Fibroblast of the aortic adventitia (primary cell): ENCODE data around the gene BLOC1S2. TPM values are rescaled to one million over a fixed set of nuclear protein-coding genes. Genes with fewer than 3 reads are reported as not detected.

ENCODE experiments used
- DNase-seq: peaks from one replicate; pipeline ENCODE4 v3.0.0-alpha.2; 2010; ENCODE audit warnings: low read depth
- H3K4me3 ChIP-seq: 2 replicates; pipeline ENCODE4 v1.5.1; 2011; ENCODE audit warnings: low read depth, mild to moderate bottlenecking, control low read depth, low read length, moderate library complexity
- CTCF ChIP-seq: IDR thresholded peaks from 2 replicates; pipeline ENCODE4 v1.5.1; 2011; ENCODE audit warnings: mild to moderate bottlenecking, low read length, control low read depth, inconsistent platforms; ENCODE audit not compliant: insufficient read depth
- total RNA-seq: library from RNA; depleted of rRNA; stranded (reverse); fragments of >200 nt; gene quantifications from 2 replicates; pipeline ENCODE4 v1.2.3, GENCODE V29; 2012; ENCODE audit warnings: low replicate concordance

The BLOC1S2 gene
- total RNA-seq, 1 donor: 68.8 TPM

GRCh38 chr10:100267239-100268104, 19.0 kb downstream of the BLOC1S2 start, which contains the start of gene CWF19L1:
Gene CWF19L1 (minus strand): TSS chr10:100267638. CDS start chr10:100267593, 45 bp downstream.
- DNase-seq: peak; percentile 89
- no peak for TF ChIP-seq CTCF
- H3K4me3 ChIP-seq: peak within 1 kb of the TSS; percentile 100

- no peak for DNase-seq
- no peak for TF ChIP-seq CTCF
- no peak overlapping the region for H3K4me3 ChIP-seq
Measured at GRCh38 chr10:100265821-100266485, 20.5 kb downstream of the BLOC1S2 start.

DNA sequence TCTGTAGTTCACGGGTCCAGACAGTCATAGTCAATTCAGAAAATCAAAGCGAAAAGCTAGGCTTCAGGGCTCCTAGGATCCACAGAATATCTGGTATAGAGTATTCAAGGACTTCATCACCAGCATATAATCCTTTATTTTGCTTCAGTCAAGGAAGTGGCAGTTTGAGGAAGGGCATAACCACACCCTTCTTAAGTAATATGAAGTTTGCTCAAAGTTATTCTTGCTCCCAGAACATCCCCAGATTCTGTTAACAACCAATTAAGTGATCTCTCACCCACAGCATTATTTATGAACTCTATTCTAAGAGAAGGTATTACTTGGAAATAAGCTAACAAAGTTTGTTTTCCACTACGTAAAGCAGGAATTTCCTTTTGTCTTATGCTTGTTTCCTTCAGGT, 32.3 kb downstream of the BLOC1S2 start:
- TF ChIP-seq CTCF: no peak

DNA sequence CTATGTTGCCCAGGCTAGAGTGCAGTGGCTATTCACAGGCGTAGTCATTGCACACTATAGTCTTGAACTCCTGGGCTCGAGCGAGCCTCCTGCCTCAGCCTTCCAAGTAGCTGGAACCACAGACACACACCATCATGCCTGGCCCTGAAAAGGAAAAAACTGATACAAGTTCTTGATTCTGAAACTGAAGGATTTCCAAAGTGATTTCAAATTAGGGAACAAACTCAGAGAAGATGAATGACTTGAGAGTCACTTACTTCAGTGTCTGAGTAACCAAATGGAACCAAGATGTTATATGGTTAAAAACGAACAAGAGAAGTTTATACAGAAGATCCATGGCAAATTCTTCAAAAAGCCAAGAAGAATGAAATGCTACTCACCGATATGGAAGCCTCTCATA, 33.4 kb downstream of the BLOC1S2 start:
- no peak overlapping the region for H3K4me3 ChIP-seq
- no peak for TF ChIP-seq CTCF
- no peak for DNase-seq

More for the DNA sequence above, 32.3 kb downstream of the BLOC1S2 start:
- no peak for DNase-seq
- no peak overlapping the region for H3K4me3 ChIP-seq

- DNase-seq: no peak
- no peak overlapping the region for H3K4me3 ChIP-seq
- no peak for TF ChIP-seq CTCF
Measured at GRCh38 chr10:100248820-100249219, 37.7 kb downstream of the BLOC1S2 start.

DNA sequence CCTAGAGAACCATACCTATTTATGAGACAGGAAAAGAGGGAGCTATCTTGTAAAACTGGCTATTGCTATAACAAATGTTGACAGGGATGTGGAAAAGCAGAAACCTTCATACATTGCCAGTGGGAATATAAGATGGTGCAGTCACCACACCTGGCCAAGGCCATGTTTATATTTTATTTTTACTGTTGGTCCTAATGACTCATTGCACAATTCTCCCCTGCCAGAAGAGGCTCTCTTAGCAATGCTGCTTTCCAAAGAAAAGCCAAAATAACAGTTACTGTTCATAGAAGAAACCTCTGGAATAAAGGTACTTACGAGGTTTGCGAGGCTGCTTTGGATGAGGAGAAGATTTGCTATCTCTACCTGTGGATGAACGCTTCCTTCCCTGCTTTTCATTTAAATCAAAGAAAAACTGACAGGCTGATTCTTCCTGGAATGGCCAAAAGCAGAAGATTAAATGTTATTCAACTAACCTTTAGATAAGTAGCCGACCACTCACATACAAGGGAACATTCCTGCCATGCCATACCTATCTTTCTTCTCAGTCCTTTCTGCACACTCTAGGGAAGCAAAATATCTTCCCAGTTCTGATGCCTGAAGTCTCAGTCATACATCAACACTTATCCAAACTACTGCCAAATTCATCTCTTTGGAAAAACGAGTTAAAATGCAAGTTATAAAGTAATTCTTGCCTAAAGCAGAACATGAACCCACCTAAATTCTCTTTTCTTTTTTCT, 40.8 kb downstream of the BLOC1S2 start:
- no peak for TF ChIP-seq CTCF
- DNase-seq: peak; percentile 34
- H3K4me3 ChIP-seq: no peak overlapping the region
